Stimulated activated CD8-positive, alpha-beta memory T cell treated with anti-CD3 and anti-CD28 coated beads, Interleukin-15, amount 100 ng/mL, for 1 hour (primary cell): ENCODE measurements around the gene DCLK1.
"Not testable (repeated sequence)": the region's sequence is repeated elsewhere in the genome, so short reads cannot be mapped to it uniquely, and the experiment has no call there.

Experiments
- DNase-seq: peaks from one replicate; pipeline ENCODE4 v3.0.0-alpha.2; 2020; ENCODE audit warnings: low read depth

DCLK1 gene

GRCh38 chr13:36084131-36084530, 47.1 kb downstream of the DCLK1 start:
- DNase-seq: no peak

- DNase-seq: no peak
Observed at GRCh38 chr13:36082806-36083205, 48.4 kb downstream of the DCLK1 start.

GRCh38 chr13:36082396-36082795, 48.8 kb downstream of the DCLK1 start:
- no peak for DNase-seq

DNA sequence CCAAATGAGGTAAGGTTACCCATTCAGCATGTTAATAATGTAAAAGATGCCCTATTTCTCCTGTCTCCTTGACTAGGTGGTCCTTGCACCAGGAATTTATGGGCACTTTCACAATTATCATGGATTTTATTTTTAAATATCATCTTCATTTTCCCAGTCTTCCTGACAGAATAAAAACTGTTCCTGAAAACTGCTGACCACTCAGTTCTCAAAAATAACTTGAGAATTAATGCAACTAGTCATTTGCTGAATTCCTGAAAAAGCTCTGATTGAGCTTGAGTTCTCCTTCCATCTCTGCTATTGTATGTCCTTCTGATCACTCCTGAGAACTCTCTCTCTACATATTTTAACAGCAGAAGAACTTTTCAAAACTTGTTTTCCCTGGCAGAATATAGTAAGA, 55.0 kb downstream of the DCLK1 start:
- DNase-seq: no peak

DNA sequence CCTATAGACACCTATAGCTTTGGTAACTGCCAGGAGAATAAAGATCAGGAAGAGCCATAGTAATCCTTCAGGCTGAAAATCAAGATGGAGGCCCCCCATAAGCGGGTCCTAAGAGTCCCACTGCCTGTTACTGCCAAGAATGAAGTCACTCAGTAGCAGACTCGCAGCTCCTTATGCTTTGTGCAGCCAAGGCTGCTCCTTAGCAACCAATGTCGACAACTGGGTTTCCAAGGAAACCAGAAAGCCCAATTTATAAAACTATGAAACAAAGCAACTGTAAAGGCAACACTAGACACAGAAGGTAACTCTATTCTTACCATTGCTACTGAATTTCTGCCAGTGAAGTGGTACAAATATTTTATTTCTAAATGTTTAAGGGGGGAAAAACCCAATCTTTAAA, 56.5 kb downstream of the DCLK1 start:
- DNase-seq: no peak

DNA sequence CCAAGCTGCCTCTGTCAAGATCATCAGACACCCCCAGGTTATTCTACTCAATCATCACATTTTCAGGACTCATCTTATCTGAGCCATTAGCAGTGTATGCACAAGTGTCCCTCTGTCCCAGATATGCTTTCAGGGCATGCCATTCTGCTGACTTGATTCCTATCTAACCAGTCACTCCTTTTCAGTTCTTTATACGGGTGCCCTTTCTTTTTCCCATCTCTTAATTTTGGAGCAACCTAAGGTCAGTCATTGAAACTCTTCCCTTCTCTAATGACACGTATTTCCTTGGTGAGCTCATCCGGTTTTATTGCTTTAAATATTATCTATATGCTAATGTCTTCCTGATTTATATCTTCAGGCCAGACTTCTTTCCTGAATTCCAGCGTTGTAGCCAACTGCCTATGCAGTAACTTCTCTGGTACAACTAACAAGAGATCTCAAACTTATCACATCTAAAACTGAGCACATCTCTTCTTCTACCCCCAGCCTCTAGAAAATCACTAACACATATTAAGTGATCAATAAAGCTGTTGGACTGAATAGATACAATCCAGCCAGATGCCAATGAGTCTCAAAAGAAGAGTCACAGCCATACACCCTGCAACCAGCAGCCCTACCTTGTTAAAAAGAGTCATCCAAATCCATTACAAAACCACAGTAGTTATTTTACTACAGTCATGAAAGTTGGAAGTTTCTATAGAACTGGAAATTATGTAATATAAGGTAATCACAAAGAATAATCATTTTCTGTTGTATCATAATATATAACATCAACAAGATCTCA, 58.8 kb downstream of the DCLK1 start:
- no peak for DNase-seq

GRCh38 chr13:36070504-36071192, 60.5 kb downstream of the DCLK1 start:
- not testable (repeated sequence) for DNase-seq

DNA sequence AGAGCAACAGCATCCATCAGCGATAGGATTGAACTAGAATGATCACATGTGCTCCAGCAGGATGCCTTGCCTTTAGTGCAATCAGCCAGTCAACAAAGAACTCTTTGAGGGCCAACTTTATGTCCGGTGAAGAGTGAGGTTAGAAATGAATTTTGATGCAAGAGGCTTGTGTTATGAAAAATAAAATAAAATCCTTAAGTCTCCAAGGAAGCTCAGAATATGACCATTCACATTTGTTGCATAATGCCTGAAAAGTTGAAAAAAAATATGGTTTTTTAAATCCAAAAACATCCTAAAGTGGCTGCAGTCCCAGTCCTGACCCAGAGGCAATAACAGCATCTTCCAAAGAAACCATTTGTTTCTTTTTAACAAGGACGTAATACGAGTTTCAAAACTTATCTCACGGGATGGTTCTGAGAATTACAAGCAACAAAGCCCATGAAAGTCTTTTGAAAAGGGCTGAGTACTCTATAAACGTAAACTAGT, 61.3 kb downstream of the DCLK1 start:
- DNase-seq: no peak

DNA sequence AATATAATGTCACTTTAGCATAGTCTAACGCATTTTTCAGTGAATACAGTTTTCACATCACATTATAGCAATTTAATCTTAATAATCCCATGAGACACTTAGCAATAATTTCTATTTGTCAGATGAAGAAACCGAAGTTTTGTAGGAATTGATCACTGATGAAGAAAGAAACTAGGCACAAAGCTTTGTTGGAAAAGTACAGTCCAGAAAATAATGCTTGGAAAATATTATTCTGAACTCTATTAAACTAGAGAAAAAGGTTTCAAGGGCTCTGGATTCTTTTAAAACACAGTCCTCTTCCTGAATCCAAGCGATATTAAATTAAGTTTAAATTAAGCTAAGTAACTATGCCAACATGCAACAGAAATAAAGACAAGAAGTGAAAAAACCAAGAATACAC, 62.2 kb downstream of the DCLK1 start:
- DNase-seq: no peak

- DNase-seq: no peak
Observed at GRCh38 chr13:36068566-36068965, 62.6 kb downstream of the DCLK1 start.

GRCh38 chr13:36067746-36068381, 63.3 kb downstream of the DCLK1 start:
- no peak for DNase-seq

- no peak for DNase-seq
Observed at GRCh38 chr13:36062249-36062648, 68.9 kb downstream of the DCLK1 start.

GRCh38 chr13:36061621-36062020, 69.6 kb downstream of the DCLK1 start:
- no peak for DNase-seq

- no peak for DNase-seq
Observed at GRCh38 chr13:36061054-36061453, 70.1 kb downstream of the DCLK1 start.

DNA sequence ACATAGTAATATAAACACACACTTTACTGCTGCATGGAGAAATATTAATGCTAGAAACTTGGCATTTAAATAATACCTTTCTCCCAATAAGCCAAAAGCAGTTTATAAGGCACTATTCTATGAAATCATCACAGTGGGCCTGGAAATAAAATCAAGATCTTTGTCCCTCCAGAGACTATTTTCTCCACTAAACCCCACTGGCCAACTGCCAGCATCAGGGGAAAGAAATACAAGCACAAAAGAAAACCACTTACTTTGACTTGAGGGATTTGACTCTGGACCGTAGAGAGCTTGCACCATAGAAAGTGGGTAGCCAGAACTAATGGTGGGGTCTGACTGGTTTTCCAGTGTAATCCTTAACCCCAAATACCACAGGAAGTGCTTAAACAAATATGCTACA, 71.9 kb downstream of the DCLK1 start:
- DNase-seq: no peak

GRCh38 chr13:36058116-36058515, 73.1 kb downstream of the DCLK1 start:
- DNase-seq: no peak

GRCh38 chr13:36057547-36057946, 73.6 kb downstream of the DCLK1 start:
- DNase-seq: no peak

DNA sequence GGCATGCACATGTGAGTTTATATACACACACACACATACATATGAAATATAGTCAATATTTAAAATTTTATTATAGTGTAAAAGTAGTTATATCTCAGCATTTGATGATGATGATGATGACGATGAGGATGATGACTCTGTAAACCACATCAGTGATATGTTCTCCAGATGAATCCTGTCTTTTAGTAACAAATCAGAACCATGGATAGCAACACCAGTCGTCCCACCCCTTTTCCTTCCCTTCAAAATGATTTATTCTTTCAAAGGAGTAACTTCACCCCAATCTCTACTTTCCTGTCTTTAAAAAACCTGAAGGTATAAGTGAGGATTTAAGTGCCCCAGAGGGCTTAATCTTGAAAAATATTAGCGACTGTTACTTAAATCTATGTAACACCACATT, 74.1 kb downstream of the DCLK1 start:
- DNase-seq: no peak

- DNase-seq: no peak
Observed at GRCh38 chr13:36055366-36055765, 75.8 kb downstream of the DCLK1 start.

DNA sequence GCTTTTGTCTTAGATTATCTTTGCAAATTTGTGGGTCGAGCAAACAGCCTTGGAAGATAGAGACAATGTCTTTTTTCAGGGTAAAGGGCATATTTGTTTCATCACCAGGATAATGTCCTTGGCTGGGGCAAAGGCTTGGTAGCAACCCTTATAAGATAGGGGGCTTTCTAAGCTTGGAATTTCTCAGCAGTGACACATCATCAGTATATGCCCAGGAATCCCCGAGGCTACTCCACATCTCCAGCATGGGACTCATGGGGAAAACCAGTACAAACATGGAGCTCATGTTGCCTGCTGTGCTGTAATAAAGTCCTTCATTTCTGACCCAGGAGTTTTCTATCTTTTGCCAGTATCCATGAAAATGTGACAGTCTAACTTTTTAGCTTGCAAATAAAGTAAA, 77.1 kb downstream of the DCLK1 start:
- no peak for DNase-seq

DNA sequence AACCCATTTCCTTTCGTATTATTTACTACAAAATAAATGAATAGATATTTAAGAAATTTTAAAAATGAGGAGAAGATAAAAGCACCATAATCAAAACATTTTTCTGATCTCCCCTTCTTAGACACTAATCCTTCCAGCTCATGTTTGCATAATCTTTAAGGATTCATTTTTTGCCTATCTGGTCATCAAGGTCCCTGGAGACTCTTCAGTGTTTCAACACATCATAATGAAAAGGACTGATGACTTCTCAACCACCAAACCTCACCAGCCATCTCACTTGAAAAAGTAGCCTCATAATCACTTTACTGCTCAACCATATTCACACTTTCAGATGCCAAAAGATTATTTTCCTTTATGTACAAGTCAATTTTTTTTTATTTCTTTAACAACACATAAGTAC, 80.1 kb downstream of the DCLK1 start:
- no peak for DNase-seq

DNA sequence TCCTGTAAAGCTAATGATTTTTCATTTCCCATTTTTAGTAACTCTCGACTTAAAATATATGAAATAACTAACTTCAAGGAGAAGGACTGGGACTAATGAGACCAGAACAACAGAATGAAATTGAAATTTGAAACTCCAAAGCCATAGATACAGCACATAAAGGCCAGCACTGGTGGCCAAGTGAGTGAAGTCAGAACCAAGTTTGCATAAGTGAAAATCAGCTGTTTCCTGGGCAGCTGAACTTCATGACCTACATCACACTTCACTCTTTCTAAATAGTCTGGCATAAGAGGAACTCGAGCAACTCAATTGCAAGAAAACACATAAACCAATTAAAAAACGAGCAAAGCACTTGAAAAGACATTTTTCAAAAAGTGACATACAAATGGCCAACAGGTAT, 84.5 kb downstream of the DCLK1 start:
- DNase-seq: no peak
